GM12872 (cell line): ENCODE results near the gene GAB3.

Experiments
- CTCF ChIP-seq: IDR thresholded peaks from 3 replicates; pipeline ENCODE4 v1.5.1; 2011; ENCODE audit warnings: low read depth, mild to moderate bottlenecking, low read length, moderate library complexity; ENCODE audit not compliant: insufficient read depth

Gene GAB3

GRCh38 chrX:154785716-154786115 is 34.8 kb upstream of the GAB3 start:
- no peak for TF ChIP-seq CTCF

GRCh38 chrX:154784149-154784995 is 33.5 kb upstream of the GAB3 start:
- no peak for TF ChIP-seq CTCF

DNA sequence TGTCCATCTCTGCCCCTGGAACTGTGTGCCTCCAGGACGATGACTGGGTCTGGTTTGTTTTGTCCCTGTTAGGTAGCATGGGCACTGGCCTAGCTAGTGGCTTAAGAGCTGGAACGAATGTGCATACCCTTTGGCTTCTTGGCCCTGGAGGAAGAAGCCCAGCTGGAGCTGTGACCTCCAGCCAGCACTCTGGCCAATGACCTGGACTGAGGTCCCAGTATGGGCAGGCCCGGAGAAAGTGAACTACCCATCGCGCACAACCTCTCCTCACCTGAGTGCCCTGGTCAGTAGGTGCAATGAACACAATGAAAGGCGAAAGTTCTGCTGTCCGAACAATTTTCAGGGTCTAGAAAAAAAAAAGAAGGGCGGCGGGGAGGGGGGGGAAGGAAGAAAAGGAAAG is 30.1 kb upstream of the GAB3 start:
- TF ChIP-seq CTCF, result no peak

GRCh38 chrX:154779261-154779660 is 28.4 kb upstream of the GAB3 start:
- no peak for TF ChIP-seq CTCF

GRCh38 chrX:154776753-154777152 is 25.9 kb upstream of the GAB3 start:
- TF ChIP-seq CTCF, result no peak

GRCh38 chrX:154775419-154776349 is 24.8 kb upstream of the GAB3 start:
- no peak for TF ChIP-seq CTCF

GRCh38 chrX:154774622-154775021 is 23.7 kb upstream of the GAB3 start:
- TF ChIP-seq CTCF, result no peak
